Muscle layer of colon (tissue), 2 donors: ENCODE data around the gene SLC16A6.
"Not testable (repeated sequence)": the region's sequence is repeated elsewhere in the genome, so short reads cannot be mapped to it uniquely, and the experiment has no call there.

ENCODE experiments used
- H3K27ac ChIP-seq: one replicate; pipeline ENCODE4 v1.7.0; 2013; ENCODE audit warnings: low read depth, mild to moderate bottlenecking, low read length, moderate library complexity
- H3K27me3 ChIP-seq, 2 donors: one replicate each; pipeline ENCODE4 v1.7.0; 2013; ENCODE audit warnings: low read length in 2 of 2, mild to moderate bottlenecking in 2 of 2; ENCODE audit not compliant: insufficient read depth in 2 of 2, control insufficient read depth in 1 of 2
- H3K36me3 ChIP-seq: one replicate; pipeline ENCODE4 v1.7.0; 2013; ENCODE audit warnings: mild to moderate bottlenecking, low read length; ENCODE audit not compliant: insufficient read depth
- H3K4me1 ChIP-seq: one replicate; pipeline ENCODE4 v1.7.0; 2013; ENCODE audit warnings: mild to moderate bottlenecking, low read length; ENCODE audit not compliant: insufficient read depth
- H3K4me3 ChIP-seq, 2 donors: one replicate each; pipeline ENCODE4 v1.7.0; 2013; ENCODE audit warnings: low read length in 2 of 2, low read depth in 1 of 2, mild to moderate bottlenecking in 1 of 2, moderate library complexity in 1 of 2
- H3K9ac ChIP-seq: one replicate; pipeline ENCODE4 v1.7.0; 2013; ENCODE audit warnings: low read length
- H3K9me3 ChIP-seq: one replicate; pipeline ENCODE4 v1.7.0; 2013; ENCODE audit warnings: mild to moderate bottlenecking, low read length
- donor health status: abdominal sarcoma.
- donor health status: Adenocarcinoma of cecum.

SLC16A6 gene

DNA sequence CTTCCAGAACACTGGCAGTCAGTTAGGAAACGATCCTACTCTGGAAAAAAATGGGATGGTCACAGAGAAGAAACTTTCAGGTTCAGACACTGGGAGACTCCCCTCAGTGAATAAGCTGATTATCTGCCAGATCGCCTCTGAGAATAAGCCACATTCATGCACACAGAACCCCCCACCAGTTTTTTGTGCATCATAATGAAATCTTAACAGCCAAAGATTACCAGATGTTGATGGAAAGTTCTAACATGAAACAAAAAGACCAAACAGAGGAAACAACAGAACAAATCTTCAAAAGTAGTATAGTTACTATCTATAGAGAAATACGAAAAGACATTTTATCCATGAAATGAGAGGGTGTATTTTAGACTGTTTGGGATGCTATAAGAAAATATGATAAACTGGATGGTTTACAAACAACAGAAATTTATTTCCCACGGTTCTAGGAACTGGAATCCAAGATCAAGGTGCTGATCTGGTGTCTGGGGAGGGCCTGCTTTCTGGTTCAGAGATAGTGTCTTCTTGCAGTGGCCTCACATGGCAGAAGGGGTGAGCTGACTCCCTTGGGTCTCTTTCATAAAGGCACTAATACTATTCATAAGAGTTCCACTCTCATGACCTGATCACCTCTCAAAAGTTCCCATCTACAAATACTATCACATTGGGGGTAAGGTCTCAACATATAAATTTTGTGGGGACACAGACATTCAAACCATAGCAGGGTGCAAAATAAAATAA, 51.1 kb downstream of the SLC16A6 start:
- no peaks in the 10 kb centered on the region for H3K9me3 ChIP-seq
- H3K27me3 ChIP-seq, result no peaks in the 10 kb centered on the region
- no peak overlapping the region for H3K27ac ChIP-seq
- no peaks in the 10 kb centered on the region for H3K4me1 ChIP-seq
- H3K9ac ChIP-seq, result no peak overlapping the region
- no peaks in the 10 kb centered on the region for H3K36me3 ChIP-seq
- no peak overlapping the region for H3K4me3 ChIP-seq

DNA sequence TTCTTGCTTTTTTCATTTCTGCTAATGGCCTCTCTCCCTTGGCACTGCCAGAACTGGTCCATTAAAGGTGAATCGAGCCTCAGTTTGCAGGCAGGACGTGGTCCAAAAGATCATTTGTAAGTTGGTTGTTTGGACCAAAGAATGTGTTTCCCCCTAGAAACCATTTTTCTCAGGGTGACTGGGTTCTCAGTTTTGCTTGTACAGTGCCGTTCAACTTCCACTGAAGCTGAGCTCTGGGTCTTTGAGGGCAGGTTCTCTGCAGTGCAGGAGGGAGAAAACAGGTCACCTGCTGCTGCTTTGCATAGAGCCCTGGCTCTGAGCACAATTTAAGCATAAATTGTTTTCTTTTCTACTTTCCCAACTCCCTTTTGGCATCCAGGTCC, 52.1 kb downstream of the SLC16A6 start:
- Histone ChIP-seq H3K36me3 (no peaks in the 10 kb centered on the region), H3K9ac (no peak overlapping the region), H3K27ac (no peak overlapping the region), H3K9me3 (no peaks in the 10 kb centered on the region), H3K4me3 (no peak overlapping the region), H3K4me1 (no peaks in the 10 kb centered on the region), H3K27me3 (no peaks in the 10 kb centered on the region)

DNA sequence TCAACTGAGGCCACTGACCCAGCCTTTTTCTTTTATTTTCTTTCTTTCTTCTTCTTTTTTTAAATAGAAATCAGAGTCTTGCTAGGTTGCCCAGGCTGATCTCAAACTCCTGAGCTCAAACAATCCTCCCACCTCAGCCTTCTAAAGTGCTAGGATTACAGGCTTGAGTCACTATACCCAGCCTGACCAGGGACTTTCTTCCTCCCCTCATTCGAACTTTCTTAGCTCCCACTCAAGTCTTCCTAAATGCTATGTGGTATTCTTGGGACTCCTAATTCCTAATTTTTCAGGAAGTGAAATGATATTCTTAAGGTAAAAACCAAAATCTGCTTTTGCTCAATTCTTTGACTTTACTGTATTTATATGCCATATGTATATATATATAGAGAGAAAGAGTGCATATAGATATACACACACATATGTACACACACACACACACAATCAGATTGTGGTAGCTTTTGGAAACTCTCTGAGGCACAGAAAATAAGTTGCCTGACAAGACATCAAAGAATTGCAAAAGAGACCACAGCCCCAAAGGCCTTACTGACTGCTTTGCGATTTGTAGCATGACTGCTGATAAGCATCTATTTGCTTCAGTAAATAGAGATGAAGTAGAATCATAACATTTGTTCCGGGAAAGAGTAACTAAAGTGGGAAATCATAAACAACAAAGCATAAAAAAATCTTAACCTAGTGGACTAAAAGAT, 52.6 kb downstream of the SLC16A6 start:
- H3K9ac ChIP-seq, result no peak overlapping the region
- H3K4me3 ChIP-seq, result no peak overlapping the region
- no peaks in the 10 kb centered on the region for H3K9me3 ChIP-seq
- H3K36me3 ChIP-seq, result no peaks in the 10 kb centered on the region
- H3K4me1 ChIP-seq, result no peaks in the 10 kb centered on the region
- H3K27ac ChIP-seq, result no peak overlapping the region
- H3K27me3 ChIP-seq, result no peaks in the 10 kb centered on the region

DNA sequence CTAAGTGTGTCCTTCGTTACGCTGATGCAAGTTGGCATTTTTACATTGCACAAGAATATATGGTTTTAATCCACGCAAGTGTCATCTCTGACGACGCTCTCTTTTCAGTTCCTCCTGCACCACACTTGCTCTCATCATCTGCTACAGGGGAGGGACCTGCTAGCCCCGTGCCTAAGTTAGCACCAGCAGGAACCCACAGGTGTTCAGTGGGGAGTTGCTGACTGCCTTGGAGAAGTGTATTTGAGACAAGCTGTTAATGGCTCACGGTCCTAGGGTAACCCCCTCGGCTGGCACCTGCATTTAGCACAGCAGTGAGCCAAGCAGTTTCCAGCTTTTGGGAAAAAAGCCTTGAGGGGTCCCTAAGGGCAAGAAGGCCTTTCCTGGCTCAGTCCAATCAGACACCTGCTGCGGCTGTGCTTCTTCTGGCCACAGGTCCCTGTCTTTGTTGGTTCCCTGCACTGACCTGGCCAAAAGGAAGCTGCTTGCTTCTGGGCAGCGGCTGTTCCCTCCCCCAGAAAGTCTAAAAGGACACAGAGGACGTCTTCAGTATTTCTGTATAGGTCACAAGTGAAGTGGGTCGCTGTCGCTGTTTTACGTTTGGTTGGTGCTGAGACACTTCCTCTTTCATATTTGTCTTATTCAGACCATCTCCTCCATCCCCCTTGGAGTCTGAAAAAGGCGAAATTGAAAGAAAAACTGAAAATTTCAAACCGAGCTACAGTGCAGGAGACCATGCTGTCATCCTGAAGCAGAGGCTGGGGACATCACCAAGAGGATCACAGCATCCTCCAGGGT, 53.4 kb downstream of the SLC16A6 start:
- H3K27ac ChIP-seq, H3K36me3 ChIP-seq, H3K9ac ChIP-seq, H3K4me1 ChIP-seq, H3K4me3 ChIP-seq, H3K9me3 ChIP-seq, H3K27me3 ChIP-seq: not testable (repeated sequence)

DNA sequence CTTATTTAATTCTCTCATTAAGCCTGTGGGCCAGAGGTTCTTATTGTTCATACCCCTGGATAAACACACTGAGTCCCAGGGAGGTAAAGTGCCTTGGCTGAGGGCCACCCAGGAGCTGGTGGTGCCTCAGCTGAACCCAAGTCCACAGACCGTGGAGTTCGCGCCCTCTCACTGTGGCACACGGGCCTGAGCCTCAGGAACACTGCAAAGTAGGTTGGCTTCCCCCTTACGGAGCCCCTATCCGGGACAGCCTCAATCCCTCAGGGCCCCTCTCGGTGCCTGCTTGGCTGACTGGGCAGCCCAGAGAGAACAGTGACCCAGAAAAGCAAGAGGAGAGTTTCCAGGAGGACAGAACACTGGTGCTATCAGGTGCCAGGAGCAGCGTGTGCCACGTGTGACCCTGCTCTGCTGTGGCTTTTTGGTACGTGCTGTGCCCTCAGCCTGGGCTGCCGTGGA, 55.6 kb downstream of the SLC16A6 start:
- not testable (repeated sequence) for H3K9me3 ChIP-seq, H3K9ac ChIP-seq, H3K4me3 ChIP-seq, H3K27me3 ChIP-seq, H3K27ac ChIP-seq, H3K36me3 ChIP-seq, H3K4me1 ChIP-seq

DNA sequence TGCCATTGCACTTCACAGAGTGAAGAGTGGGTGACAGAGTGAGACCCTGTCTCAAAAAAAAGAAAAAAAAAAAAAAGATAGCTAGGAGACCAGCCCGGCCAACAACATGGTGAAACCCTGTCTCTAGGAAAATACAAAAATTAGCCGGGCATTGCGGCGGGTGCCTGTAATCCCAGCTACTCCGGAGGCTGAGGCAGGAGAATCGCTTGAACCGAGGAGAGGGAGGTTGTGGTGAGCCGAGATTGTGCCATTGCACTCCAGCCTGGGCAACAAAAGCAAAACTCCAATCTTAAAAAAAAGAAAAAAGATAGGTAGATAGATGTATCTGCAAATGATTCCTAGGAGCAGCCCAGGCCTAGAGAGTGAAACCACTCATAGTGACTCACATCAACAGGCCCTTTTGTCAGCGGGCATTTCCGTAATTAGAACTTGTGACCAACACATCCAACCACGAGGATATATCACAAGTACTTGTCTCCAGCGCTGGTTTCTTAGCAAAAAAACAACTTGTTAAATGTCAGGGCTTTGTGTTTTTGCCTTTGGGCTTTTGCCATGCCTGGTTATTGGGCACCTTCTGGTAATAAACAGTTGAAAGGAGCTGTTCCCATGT, 56.1 kb downstream of the SLC16A6 start:
- H3K4me1 ChIP-seq, H3K27ac ChIP-seq, H3K27me3 ChIP-seq, H3K4me3 ChIP-seq, H3K36me3 ChIP-seq, H3K9ac ChIP-seq, H3K9me3 ChIP-seq: not testable (repeated sequence)

DNA sequence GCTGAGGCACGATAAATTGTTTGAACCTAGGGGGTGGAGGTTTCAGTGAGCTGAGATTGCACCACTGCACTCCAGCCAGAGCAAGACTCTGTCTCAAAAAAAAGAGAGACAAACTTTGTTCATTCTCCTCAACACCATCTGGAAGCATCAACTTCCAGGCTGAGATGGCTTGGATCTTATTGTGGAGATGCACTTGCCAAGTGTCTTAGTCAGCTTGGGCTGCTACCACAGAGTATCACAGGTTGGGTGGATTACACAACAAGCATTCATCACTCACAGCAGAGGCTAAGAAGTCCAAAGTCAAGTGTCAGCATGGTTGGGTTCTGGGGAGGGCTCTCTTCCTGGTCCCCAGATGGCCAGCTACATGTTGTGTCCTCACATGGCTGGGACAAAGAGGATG, 58.2 kb downstream of the SLC16A6 start:
- H3K9ac ChIP-seq, H3K27me3 ChIP-seq, H3K9me3 ChIP-seq, H3K4me1 ChIP-seq, H3K36me3 ChIP-seq, H3K27ac ChIP-seq, H3K4me3 ChIP-seq: not testable (repeated sequence)

DNA sequence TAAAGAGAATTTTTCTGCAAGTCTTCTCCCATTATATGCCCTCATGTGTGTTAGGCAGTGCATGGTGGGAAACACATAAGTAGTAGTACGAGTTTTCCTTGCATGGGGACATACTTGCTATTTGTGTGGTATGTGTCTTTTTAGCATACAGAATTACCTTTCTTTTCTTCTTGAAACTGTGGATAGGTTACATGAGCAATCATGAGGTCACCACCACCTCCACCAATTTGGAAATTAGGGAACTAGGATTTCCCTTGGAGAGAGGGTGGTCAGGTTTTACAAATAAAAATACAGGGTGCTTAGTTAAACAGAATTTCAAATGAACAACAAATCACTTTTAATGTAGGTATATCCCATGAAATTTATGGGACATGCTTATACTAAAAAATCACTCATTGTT, 59.4 kb downstream of the SLC16A6 start:
- H3K9me3 ChIP-seq, result no peaks in the 10 kb centered on the region
- no peak overlapping the region for H3K9ac ChIP-seq
- H3K36me3 ChIP-seq, result no peaks in the 10 kb centered on the region
- H3K27me3 ChIP-seq, result no peaks in the 10 kb centered on the region
- H3K4me1 ChIP-seq, result no peaks in the 10 kb centered on the region
- no peak overlapping the region for H3K4me3 ChIP-seq
- H3K27ac ChIP-seq, result no peak overlapping the region

DNA sequence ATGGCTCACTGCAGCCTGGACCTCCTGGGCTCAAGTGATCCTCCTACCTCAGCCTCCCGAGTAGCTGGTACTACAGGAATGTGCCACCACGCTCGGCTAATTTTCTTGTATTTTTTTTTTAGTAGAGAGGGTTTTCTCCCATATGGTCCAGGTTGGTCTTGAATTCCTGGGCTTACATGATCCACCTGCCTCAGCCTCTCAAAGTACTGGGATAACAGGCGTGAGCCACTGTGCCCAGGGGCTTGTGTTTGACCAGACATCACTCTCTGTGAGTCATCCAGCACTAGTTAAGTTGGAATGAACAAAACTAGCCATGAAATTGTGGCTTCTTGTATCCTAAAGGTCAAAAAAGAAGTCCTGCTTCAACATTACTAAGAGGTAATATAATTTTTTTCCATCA, 59.8 kb downstream of the SLC16A6 start:
- H3K4me3 ChIP-seq, H3K9me3 ChIP-seq, H3K9ac ChIP-seq, H3K27ac ChIP-seq, H3K4me1 ChIP-seq, H3K36me3 ChIP-seq, H3K27me3 ChIP-seq: not testable (repeated sequence)

DNA sequence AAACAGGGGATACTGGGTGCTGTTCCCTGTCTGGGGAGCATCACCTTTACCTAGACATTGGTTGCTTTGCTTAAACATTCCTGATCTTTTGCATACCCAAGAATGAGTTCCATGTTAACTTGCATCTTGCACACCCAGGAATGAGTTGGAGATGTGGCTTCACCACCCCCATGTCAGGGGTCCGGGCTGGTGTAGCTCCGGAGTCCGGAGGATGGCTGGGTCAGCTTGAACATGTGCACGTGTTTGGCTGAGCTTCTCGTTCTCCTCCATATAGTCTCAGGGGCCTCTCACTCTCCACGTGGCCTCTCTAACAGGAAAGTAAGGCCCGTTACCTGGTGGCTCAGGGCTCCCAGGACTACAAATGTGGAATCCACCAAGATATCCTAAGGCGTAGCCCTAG, 61.3 kb downstream of the SLC16A6 start:
- no peak overlapping the region for H3K27ac ChIP-seq
- H3K36me3 ChIP-seq, result no peaks in the 10 kb centered on the region
- no peak overlapping the region for H3K4me3 ChIP-seq
- no peak overlapping the region for H3K9ac ChIP-seq
- no peaks in the 10 kb centered on the region for H3K9me3 ChIP-seq
- H3K27me3 ChIP-seq, result no peaks in the 10 kb centered on the region
- no peaks in the 10 kb centered on the region for H3K4me1 ChIP-seq

DNA sequence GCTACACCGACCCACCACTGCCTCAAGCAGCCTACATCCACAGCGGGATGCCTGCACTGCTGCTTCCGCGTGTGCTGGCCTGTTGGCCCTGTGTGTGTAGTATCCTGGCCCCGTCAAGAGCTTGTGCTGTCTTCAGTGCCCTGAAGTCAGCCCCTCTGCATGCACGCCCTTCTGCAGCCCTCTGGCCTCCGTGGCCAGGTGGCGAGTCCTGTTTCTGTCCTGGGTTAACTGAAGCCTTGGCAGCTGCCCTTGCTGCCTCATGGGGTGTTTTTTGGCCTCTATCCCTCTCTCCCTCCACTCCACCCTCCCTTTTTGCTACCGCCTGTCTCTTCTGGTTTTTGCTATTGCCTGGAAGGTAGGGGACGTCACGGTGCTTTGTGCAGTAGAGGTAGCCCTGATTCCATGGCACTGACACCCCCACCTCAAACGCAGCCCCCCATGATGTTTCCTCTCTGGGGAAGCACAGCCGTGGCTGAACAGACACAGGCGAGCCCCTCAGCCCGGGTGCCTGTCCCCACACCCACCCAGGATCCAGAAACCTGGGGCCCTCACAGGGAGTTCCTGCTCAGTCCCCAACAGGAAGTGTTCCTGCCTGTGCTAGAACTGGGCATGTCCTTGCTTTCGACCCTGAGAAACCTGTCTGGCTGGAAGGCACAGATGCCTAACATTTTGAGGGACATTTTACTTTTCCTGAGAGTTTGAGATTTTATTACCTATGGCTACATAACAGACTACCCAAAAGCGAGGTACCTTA, 61.9 kb downstream of the SLC16A6 start:
- Histone ChIP-seq H3K27ac (no peak overlapping the region), H3K9me3 (no peaks in the 10 kb centered on the region), H3K9ac (no peak overlapping the region), H3K36me3 (no peaks in the 10 kb centered on the region), H3K4me3 (no peak overlapping the region), H3K27me3 (no peaks in the 10 kb centered on the region), H3K4me1 (no peaks in the 10 kb centered on the region)
